Stimulated activated CD8-positive, alpha-beta memory T cell treated with anti-CD3 and anti-CD28 coated beads, Interleukin-12 subunit alpha, Interleukin-12 subunit beta, amount 100 ng/mL, for 24 hours (primary cell): ENCODE results near the gene ZNF516.

Experiments
- DNase-seq: peaks from one replicate; pipeline ENCODE4 v3.0.0-alpha.2; 2020; ENCODE audit errors: extremely low read depth

ZNF516 gene

DNA sequence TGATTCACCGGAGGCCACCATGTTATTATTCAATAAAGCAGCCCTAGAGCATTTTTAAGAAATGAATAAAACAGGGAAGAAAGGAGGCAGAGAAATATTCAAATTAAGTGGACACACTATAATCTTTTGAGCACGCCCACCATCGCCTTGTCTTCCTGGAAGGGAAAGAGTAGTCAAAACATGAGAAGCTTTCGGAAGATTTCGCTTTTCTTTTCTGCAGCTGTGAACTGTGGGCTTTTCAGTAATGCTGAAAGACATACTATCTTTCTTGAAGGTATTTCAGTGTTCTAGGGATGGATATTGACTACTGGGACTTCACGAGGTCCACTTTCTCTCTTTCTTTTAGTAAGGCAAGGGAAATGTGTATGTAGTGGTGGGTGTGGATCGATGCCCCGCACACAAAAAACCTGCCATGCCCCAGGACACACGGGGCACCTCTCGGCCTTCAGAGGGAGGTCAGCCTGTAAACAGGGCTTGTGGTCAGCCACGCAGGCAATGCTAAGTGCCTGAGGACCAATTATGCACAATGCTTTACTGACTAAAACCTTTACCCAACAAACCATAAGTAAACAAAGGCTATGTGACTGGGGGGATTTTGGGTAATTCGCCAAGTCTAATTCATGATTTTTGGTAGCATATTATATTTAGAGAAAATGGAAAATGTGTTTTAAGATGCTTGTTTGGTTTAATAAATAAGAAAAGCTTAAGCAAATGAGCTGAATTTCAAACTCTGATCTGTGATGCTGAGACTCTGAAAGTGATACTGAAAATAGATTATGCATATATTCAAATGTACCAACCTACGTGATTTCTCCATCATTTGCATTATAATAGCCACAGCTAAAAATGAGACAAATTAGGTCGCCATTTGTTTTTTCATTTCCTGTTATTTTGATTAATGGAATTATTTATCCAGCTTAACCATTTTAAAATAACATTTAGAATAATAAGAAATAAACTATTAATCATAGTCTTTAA lies 130.5 kb downstream of the ZNF516 start:
- DNase-seq = no peak

DNA sequence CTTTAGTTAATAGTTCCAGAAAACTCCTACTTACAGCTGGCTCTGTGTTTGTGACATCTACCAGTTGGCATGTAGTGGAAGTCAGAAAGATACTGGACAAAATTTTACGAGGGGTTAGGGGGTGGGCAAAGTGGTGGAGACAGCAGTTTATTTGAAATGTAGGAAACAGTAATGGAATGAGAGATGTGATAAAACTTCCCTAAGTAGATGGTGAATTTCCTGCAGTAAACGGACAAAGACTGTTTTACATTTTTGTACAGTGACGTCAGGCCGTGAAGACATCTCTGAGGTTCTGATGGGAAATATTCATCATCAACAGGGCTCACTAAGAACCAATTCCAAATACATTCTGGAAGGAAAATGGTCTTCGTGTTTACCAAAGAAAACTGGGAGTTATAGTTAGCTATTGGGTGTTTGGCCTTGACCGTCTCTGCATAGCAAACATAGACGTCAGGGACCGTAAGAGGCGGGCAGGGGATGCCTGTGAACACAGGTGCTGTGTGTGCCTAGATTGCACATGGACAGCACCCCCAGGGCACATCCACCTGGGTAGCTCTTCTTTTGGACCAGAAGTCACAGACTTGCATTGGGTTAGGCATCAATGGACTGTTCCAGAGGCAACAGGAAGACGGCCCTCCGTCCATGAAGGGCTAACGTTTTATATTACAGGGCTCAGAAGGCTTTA lies 131.5 kb downstream of the ZNF516 start:
- no peak for DNase-seq

DNA sequence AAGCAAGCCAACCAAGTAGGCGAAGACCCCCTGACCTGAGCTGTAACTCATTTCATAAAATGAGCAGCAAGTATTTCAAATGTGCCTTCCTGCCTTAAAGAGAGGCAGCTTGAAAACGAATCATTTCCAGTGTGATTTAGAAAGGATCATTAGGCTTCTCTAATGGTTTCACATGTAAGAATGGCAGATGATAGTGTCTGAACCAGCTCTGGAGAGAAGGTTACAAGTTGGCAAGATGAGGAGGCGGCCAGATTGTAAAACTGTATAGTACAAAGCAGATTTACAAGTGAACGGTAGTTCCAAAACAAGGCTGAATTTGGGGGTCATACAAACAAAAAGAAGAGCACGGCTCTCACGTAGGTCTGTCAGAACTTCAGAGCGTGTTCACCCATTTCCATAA lies 132.4 kb downstream of the ZNF516 start:
- no peak for DNase-seq

DNA sequence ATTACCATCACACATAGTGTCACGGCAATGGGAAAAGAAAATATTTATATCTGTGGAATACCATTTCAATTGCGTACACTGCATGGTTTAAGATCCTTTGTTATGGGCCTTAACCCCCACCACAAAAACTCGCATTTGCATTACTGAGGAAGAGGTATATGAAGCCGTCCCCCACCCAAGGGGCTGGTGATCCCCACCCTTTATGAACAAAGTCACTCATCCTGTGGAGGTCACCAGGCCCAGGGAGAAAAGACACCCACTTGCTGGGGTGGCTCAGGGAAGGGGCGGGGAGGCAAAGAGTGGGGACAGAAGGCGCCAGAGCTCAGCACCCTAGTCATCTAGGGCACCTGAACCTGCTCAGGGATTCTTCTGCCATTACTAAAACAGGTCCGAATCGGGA lies 133.8 kb downstream of the ZNF516 start:
- no peak for DNase-seq

DNA sequence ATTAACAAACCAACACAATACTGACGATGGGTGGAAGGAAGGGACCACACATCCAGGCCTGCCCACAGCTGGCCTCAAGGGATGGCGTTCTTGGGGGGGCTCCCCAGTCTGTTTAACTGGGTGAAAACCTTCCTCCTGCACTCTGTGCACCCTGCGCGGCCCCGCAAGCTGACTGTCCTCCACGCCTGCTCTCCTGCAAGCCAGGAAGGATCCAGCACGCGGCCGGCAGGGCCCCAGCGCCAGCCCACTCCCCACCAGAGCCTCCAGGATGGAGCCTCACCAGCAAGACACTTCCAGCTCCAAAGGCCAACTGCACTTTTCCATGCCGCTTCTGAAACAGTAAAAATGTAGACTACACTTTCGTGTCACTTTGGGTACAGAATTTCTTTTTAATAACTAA lies 135.1 kb downstream of the ZNF516 start:
- DNase-seq = no peak

DNA sequence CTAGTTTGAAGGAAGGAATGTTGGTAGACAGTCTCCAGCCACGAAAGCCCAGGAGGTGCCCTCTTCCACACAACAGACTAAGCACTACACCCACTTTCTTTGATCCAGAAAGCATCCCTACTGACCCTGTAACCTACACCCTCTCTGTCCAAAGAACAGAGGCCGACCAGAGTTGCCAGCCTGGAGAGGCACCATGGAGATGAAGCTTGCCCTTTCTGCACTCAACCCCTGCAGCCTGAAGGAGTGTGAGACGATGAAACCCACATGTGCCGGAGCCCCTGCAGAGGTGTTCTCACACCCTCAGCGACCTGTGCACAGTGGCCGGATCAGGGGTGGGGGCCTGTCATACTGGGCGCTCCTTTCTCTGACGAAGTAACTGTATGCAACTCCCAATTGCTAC lies 136.3 kb downstream of the ZNF516 start:
- DNase-seq = no peak

DNA sequence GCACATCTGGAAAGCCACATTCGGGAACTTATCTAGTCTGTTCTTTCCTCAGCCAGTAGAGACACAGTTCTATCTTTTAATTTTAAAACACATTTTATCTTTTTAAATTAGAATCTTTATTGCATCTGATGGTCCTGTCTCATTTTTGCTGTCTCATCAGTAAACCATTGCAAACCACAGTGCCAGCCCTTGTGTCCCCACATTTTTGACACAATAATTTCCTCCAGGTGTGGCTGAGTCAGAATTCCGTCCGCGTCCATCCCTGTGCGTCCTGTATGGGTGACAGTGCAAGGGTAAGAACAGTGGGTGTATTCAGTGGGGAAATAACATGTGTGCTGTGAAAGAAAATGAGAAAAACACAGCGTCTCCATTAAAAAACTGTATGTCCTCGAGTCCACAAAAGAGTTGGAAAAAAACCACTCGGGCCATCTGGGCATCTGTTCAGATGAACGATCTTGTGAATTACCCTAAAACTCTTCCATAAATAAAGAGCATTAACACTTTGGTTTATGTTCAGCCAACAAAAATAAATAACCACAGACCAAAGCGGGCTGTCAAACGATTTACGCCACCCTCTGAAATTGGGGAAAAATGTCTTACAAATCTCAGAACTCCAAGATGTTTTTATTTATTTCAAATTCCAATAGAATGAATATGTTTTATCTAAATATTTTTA lies 137.3 kb downstream of the ZNF516 start:
- no peak for DNase-seq

DNA sequence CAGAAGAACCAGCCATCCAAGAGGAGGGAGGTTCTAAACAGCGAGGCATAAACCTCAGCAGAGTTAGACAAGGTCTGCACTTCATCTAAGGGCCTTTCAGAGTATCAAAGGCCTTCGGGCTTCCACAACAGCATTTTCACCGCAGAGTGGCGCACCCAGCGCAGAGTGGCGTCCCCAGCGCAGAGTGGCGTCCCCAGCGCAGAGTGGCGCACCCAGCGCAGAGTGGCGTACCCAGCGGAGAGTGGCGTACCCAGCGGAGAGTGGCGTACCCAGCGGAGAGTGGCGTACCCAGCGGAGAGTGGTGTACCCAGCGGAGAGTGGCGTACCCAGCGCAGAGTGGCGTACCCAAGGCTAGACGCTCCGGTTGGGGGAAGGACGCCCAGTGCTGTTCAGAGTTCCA lies 137.9 kb downstream of the ZNF516 start:
- no peak for DNase-seq

DNA sequence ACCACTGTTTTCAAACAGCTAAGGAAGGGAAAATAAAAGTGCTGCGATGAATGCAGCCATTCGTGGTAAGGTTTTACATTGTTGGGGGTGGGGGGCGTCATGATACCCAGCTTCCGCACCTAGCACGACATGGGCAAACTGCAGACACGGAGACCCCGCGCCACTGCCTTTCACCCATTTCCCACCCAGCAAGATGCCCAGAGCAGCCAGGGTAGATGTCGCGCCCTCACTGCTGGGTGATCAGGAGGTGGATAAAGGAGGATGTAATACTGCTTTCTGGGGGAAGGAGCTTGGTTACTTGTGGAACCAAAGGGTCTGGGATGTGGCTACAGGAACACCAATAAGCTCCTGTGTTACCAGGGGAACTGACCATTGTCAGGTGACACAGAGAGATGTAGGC lies 138.4 kb downstream of the ZNF516 start:
- DNase-seq = no peak

DNA sequence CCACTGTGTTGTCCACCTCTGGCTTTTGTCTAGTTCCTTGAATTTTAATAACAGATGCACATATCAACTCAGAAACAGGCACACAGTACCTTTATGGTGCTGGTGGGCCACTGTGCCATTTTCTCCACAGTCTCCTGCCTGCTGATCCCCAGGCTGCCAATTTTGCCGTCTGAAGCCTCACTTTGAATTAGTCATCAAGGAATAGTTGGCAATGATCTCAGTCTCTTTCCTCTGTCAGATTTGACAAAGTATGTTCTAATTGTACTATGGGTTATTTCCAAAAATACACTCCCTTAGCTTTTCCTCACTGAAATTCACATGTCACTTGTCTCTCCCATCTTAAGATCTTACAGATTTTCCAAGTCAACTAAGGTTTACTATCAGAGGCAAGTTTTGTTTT lies 140.7 kb downstream of the ZNF516 start:
- no peak for DNase-seq

DNA sequence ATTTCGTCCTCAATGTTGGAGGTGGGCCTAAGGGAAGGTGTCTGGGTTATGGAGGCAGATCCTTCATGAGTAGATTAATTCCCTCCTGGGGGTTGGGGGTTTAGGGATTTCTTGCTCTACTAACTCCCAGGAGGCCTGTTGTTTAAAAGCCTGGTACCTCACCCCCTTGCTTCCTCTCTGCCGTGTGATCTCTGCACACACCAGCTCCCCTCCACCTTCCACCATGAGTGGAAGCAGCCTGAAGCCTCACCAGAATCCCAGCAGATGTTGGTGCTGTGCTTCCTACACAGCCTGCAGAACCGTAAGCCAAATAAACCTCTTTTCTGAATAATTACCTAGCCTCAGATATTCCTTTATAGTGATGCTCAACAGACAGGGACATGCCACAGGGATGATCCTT lies 141.5 kb downstream of the ZNF516 start:
- DNase-seq = no peak

DNA sequence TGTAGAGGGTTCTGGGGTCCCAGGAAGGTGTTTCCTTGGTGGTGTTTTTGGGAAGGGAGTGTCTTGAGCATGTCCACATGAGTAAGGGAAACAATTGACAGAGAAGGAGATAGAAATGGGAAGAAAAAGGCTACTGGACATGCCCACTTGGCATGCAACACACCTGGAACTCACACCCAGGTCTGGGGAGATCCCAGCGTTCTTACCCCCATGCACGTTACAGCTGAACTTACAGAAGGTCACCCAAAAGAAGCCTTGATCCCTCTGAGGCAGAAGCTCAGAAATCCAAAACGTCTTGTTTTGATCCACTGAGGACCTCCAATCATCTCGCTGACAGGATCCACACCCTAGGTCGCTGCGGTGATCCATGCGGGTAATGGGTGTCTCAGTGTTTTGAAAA lies 142.0 kb downstream of the ZNF516 start:
- no peak for DNase-seq

DNA sequence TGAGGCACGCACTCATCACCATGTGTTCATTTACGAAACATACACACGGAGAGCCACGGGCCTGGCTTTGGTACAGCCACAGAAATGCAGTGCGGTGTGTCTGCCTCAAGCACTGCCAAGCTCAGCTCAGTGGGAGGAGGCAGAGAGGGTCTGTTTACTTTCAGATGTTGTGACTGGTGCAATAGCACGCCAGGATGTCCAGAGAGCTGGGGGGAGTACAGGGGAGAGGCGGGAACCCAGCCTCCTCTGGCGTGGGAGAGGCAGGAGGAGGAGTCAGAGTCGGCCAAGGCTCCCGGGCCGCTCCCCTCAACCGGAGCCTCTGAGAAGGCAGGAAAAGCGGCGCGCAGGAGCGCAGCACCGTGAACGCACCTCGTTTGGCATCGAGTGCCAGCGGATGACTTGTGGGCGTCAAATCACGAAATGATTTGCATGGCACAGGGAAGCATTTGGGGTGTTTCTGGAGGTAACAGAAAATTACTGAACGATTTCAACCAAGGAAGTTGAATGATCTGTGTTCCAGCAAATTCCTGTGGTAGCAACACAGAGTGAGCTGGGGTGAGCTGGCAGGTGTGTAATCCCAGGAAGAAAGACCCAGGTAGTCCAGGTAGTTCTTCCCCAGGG lies 143.0 kb downstream of the ZNF516 start:
- no peak for DNase-seq

DNA sequence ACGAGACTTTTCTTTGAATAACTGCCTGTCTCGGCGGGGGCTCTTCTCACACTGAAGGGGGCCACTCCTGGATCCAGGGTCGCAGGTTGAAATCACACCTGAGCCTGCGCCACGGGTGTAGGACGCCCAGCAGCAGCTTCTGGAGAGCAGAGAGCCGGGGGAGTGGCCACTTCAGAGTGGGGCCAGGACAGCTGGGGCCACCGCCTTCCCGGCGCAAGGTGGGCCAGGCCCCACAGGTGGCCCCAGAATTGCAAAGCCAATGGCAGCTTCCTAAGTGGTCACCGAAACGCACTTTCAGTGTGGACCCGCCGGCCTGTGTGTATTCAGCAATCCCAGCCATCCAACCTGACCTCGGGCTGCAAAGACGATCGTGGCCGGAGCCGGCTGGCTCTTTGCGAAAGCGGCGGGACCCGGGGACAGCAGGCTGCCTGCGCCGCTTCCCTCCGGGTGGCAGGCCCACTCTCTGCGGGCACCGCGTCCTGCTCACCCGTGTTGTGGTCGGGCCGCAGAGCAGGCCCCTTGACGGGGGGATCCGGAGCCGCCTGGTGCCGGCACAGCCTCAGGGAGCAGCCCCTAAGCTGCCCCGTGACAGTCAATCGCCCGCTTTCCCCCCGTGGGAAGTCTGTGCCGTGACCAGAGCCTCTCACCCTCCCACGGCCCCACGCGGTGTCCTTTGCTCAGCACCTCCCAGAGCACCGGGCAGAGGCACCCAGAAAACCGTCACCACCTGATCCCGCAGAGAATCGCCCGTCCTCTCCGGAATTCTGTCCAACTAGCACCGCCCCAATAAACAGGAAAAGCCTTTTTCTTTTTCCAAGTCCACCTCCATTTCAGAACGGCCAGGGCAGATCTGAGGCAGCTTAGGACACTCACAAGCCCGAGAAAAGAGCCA lies 144.7 kb downstream of the ZNF516 start:
- no peak for DNase-seq

DNA sequence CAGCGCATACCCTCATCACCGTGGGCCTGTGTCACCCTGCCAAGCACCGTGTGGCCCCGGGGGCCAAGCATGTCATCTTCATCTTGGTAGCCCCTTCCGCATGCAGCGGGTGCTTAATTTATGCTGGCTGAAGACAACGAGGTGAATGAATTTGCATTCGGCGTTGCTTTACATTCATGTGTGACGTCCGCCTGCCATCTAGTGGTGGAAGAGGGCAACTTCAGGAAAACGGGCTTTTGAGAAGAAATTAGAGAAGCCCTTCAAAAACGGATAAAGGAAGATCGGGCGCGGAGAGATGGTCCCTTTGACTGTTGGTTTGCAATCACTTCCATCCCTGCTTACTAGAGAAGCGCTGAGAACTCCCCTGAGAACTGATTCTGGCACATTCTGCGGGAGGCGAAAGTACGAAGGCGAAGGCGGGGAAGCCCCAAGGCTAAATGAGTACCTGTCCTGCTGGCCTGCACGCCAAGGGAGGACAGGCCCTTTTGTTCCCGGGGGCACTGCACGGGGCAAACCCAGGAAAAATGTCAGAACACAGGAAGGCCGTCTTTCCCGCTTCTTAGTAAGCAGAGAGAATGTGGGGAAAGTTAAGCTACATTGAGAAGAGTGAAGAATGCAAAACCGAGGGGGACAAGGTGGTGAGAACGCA lies 145.9 kb downstream of the ZNF516 start:
- DNase-seq = peak; percentile 10

DNA sequence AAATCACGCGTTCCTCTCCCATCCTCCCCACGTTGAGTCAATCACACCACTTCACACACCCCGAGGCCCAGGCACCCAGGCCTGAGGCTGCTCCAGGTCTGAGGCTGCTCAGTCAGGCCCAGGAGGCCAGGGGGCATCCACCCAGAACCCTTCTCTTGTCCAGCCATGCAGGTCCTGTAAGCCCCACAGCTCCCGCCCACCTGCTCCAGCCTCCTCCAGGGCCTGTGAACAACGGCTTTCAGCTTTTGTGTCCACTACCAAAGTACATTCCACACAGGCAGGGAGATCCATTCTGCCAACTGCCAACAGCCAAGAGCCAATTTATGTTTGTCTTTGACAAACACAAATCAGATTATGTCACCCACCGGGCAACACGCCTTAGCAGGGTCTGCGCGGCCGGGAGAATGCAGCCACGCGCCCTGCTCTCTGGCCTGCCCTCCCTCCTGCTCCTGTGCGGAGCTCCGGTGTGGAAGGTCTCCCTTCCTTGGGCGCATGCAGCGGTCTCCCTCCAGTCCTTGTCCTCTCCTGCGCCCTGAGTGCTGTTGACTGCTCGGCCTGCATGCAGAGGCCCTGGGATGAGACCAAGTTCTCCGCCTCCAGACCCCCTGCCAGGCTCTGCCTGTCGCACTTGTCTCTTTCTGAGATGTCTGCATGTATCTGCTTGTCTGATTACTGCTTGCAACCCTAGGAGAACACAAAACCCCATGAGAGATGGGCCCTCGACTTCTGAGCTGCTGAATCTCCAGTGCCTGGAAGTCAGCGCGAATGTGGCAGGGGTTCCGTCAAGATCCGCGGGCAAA lies 146.6 kb downstream of the ZNF516 start:
- DNase-seq = no peak

DNA sequence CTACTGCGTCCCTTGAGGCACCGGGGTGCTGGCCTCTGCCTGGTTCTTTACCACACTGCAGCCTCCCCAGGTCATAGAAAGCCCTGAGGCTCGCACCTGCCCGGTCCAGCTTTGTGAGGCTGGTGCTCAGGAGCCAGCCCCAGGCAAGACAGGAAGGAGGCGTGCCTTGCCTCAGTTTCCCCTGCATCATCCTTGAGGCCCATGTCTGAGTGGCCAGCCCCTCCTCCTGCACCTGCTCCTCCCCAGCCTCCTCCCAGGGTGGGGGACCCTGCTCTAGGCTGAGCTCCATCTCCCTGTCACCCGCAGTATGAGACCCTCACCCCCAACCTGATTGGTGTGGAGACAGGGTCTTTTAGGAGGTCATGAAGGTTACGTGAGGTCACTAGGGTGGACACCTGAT lies 147.7 kb downstream of the ZNF516 start:
- DNase-seq = no peak

DNA sequence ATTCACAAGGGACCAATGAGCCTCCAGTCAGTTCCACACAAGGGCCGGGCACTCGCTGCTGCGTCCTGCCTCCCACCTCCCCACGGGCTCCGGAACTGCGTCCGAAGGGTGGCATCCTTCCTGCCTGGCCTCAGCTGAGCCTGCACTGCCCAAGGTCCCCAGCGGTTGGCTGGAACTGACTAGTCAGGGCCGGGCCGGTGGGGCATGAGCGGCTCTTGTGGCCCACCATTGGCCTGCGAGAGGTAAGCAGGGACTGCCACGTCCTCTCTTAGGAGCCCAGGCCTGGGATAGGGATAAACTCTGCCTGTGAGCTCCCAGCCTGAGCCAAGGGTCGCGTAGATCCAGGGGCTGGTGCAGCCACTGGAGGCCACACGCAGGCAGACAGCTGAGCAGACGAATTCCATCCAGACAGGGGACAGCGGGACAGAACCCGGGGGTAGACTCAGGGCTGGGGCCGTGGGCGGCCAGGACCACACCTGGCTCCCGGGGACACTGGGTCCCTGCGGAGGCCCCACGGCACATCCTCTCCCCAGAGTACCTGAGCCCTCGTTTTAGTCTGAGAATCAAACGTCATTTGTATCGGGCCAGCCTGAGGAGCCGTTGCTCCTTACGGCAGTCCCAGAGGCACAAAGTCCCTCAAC lies 148.4 kb downstream of the ZNF516 start:
- no peak for DNase-seq

DNA sequence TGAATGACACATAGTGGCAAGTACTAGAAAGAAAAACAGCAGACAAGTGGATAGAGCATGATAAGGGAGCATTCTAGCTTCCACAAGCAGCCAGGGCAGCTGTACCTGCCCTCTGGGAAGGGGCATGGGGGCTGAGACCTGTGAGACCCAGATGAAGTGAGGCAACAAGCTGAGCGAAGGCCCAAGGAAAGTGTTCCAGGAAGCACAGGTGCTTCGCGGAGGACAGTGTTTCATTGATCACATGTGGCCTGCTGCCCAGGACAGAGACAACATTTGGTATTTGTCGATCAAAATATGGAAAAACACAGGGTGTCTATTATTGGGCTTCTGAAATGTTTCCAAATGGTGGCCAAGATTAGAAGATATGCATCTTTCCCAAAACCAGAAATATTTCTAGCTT lies 149.1 kb downstream of the ZNF516 start:
- DNase-seq = no peak
